HepG2 (cell line): ENCODE results near the gene SF3B6. TPM values are rescaled to one million over a fixed set of nuclear protein-coding genes. Genes with fewer than 3 reads are reported as not detected.

Source experiments
- ADNP ChIP-seq: sonication (generic); formaldehyde crosslinking; IDR thresholded peaks from 2 replicates; pipeline ENCODE4 v1.4.0; 2020; ENCODE audit warnings: missing genetic modification reagents
- CEBPB ChIP-seq: IDR thresholded peaks from 2 replicates; pipeline ENCODE4 v1.6.1; 2011; ENCODE audit warnings: low read depth, low read length, improper control_type of control experiment, borderline replicate concordance
- CHCHD3 ChIP-seq: sonication (generic); formaldehyde crosslinking; IDR thresholded peaks from 2 replicates; pipeline ENCODE4 v1.8.0; 2022; ENCODE audit warnings: mild to moderate bottlenecking, missing genetic modification reagents, moderate library complexity
- DBP ChIP-seq: sonication (generic); formaldehyde crosslinking; IDR thresholded peaks from 2 replicates; pipeline ENCODE4 v1.4.0; 2020; ENCODE audit warnings: missing genetic modification reagents; ENCODE audit errors: not compliant biosample characterization
- FOXK2 ChIP-seq: fragments of 450-650 bp; IDR thresholded peaks from 2 replicates; pipeline ENCODE4 v1.6.1; 2016
- MTERF4 ChIP-seq: sonication (generic); formaldehyde crosslinking; IDR thresholded peaks from 2 replicates; pipeline ENCODE4 v1.8.0; 2023; ENCODE audit warnings: mild to moderate bottlenecking, missing genetic modification reagents
- NR2F1 ChIP-seq, 2 experiments: fragments of 450-650 bp in 1 of 2; formaldehyde crosslinking in 1 of 2; IDR thresholded peaks; 2 replicates each; pipeline versions ENCODE4 v1.5.0 to v1.6.1; 2016 to 2020; ENCODE audit warnings: mild to moderate bottlenecking in 1 of 2, missing compliant biosample characterization in 1 of 2, missing genetic modification reagents in 1 of 2, moderate library complexity in 1 of 2
- PPARG ChIP-seq: conservative IDR thresholded peaks from 2 replicates; pipeline ENCODE4 v1.6.1; 2016; ENCODE audit warnings: missing biosample characterization, missing genetic modification reagents
- SP1 ChIP-seq, 2 experiments: fragments of 450-650 bp in 1 of 2; sonication (generic) in 1 of 2; formaldehyde crosslinking in 1 of 2; IDR thresholded peaks; 2 replicates each; pipeline versions ENCODE4 v1.4.0 to v1.6.1; 2016 to 2020; ENCODE audit warnings: missing genetic modification reagents in 1 of 2
- TAF1 ChIP-seq: sonication (generic); formaldehyde crosslinking; IDR thresholded peaks from 2 replicates; pipeline ENCODE4 v1.4.0; 2020; ENCODE audit warnings: missing genetic modification reagents
- TCF7L2 ChIP-seq: IDR thresholded peaks from 2 replicates; pipeline ENCODE4 v1.6.1; 2011; ENCODE audit warnings: mild to moderate bottlenecking, low read depth, low read length, moderate library complexity
- ZNF232 ChIP-seq: sonication (generic); formaldehyde crosslinking; IDR thresholded peaks from 2 replicates; pipeline ENCODE4 v1.4.0; 2020; ENCODE audit warnings: missing genetic modification reagents, borderline replicate concordance
- ZSCAN20 ChIP-seq: sonication (generic); formaldehyde crosslinking; IDR thresholded peaks from 2 replicates; pipeline ENCODE4 v1.4.0; 2020; ENCODE audit warnings: missing genetic modification reagents, mild to moderate bottlenecking, borderline replicate concordance
- ZSCAN31 ChIP-seq: sonication (generic); formaldehyde crosslinking; IDR thresholded peaks from 2 replicates; pipeline ENCODE4 v1.5.0; 2020; ENCODE audit warnings: low read depth, mild to moderate bottlenecking, missing genetic modification reagents
- polyA plus RNA-seq, 8 experiments: library from polyadenylated mRNA; depleted of rRNA in 3 of 8; stranded (reverse) in 7 of 8; unstranded in 1 of 8; fragments of >200 nt; fragmentation: Illumina TruSeq in 4 of 8; extraction: Trizol in 4 of 8; gene quantifications; 2 replicates each; pipeline versions ENCODE4 v1.2.1 to v1.2.3, GENCODE V29; 2011 to 2016; ENCODE audit warnings: low read depth in 4 of 8, missing spikeins in 1 of 8, mixed read lengths in 1 of 8; ENCODE audit not compliant: insufficient read depth in 1 of 8
- total RNA-seq, 5 experiments: library from RNA; depleted of rRNA; stranded (reverse); fragments of >200 nt; fragmentation: Illumina TruSeq; extraction: Trizol; gene quantifications; 2 replicates each; pipeline ENCODE4 v1.2.3, GENCODE V29; 2016; ENCODE audit warnings: low read depth in 1 of 5
- TF ChIP-seq, protein P1 (sequence below): IDR thresholded peaks from 2 replicates; pipeline ENCODE4 v1.6.1; 2012; ENCODE audit warnings: low read depth, low read length, improper control_type of control experiment
- TF ChIP-seq, protein P2 (sequence below): sonication (generic); formaldehyde crosslinking; IDR thresholded peaks from 2 replicates; pipeline ENCODE4 v1.4.0; 2020; ENCODE audit warnings: missing genetic modification reagents
- TF ChIP-seq, protein P3 (sequence below): sonication (generic); formaldehyde crosslinking; IDR thresholded peaks from 2 replicates; pipeline ENCODE4 v1.5.0; 2020; ENCODE audit warnings: mild to moderate bottlenecking, missing genetic modification reagents
- TF ChIP-seq, protein P4 (sequence below): sonication (generic); formaldehyde crosslinking; IDR thresholded peaks from 2 replicates; pipeline ENCODE4 v1.8.1; 2023; ENCODE audit warnings: mild to moderate bottlenecking, missing genetic modification reagents, borderline replicate concordance
- TF ChIP-seq, protein P5 (sequence below): sonication (generic); formaldehyde crosslinking; IDR thresholded peaks from 2 replicates; pipeline ENCODE4 v1.4.0; 2020; ENCODE audit warnings: mild to moderate bottlenecking, missing genetic modification reagents

Gene SF3B6
- total and polyA plus RNA-seq, 2 of the 13 experiments (the other 11 are each of a cell fraction or from before 2014, with no cell fraction given): 177 to 182 TPM

DNA sequence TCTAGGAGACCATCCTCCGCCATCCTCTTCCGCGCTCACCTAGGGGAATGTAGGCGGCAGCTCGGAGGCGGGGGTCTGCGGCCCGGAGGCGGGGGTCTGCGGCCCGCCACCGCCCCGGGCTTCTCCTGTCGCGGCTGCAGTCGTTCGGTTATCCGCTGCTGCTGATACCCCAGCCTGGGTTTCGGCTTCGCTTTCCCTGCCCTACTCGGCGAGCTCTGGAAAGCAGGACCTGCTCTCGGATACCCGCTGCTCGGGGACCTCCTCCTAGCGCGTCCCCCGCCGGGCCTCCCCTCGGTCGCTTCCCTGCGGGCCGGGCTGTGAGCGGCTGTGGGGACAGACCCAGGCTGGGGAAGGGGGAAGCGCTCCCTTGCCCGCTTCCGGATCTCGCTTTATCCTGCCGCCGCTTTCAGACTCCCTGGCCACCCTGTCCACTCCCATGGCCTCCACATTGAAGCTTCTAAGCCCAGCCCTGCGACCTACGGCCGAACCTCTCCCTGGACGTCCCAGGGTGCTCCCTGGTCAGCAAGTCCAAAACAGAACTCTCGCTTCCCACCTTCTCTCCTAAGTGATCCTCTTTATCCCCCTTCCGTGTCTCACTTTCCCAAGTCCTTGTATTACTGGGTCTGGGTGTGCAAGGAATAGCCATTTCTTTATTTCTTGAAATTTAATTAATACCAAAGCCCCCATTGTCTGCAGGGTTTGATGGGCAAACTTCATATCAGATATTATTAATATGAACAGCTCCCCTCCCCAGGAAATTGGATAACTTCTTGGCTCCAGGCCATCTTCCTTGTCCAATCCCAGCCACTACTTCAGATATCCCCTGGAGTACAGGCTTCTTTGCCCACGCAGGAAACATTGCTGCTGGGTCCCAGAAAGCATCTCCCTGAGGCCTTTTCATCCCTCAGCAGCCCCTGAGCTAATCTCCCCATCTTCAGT lies 25.8 kb downstream of the SF3B6 start (continued):
- no peak for TF ChIP-seq DBP (CRISPR knock-in tag)
- TF ChIP-seq ADNP (CRISPR knock-in tag): no peak
- no peak for TF ChIP-seq TCF7L2
- TF ChIP-seq, protein P1, sequence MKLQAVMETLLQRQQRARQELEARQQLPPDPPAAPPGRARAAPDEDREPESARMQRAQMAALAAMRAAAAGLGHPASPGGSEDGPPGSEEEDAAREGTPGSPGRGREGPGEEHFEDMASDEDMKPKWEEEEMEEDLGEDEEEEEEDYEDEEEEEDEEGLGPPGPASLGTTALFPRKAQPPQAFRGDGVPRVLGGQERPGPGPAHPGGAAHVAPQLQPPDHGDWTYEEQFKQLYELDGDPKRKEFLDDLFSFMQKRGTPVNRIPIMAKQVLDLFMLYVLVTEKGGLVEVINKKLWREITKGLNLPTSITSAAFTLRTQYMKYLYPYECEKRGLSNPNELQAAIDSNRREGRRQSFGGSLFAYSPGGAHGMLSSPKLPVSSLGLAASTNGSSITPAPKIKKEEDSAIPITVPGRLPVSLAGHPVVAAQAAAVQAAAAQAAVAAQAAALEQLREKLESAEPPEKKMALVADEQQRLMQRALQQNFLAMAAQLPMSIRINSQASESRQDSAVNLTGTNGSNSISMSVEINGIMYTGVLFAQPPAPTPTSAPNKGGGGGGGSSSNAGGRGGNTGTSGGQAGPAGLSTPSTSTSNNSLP: no peak
- 0 out of 2 replicates have a peak, but pooled peaks have one; percentile 4 for TF ChIP-seq MTERF4
- TF ChIP-seq PPARG (CRISPR knock-in tag): 0 out of 2 replicates have a peak, but pooled peaks have one; percentile 28
- TF ChIP-seq, protein P2, sequence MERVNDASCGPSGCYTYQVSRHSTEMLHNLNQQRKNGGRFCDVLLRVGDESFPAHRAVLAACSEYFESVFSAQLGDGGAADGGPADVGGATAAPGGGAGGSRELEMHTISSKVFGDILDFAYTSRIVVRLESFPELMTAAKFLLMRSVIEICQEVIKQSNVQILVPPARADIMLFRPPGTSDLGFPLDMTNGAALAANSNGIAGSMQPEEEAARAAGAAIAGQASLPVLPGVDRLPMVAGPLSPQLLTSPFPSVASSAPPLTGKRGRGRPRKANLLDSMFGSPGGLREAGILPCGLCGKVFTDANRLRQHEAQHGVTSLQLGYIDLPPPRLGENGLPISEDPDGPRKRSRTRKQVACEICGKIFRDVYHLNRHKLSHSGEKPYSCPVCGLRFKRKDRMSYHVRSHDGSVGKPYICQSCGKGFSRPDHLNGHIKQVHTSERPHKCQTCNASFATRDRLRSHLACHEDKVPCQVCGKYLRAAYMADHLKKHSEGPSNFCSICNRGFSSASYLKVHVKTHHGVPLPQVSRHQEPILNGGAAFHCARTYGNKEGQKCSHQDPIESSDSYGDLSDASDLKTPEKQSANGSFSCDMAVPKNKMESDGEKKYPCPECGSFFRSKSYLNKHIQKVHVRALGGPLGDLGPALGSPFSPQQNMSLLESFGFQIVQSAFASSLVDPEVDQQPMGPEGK (CRISPR knock-in tag): 0 out of 2 replicates have a peak, but pooled peaks have one; percentile 35
- TF ChIP-seq NR2F1 (CRISPR knock-in tag; IDR thresholded peaks at IDR 0.05): no peak
- peak; percentile 25; the same call in 1 of the 2 replicates for TF ChIP-seq ZSCAN31 (CRISPR knock-in tag)
- no peak for TF ChIP-seq FOXK2
- TF ChIP-seq TAF1 (CRISPR knock-in tag): peak; percentile 34; the same call in 1 of the 2 replicates
- no peak for TF ChIP-seq CEBPB
- TF ChIP-seq, protein P3, sequence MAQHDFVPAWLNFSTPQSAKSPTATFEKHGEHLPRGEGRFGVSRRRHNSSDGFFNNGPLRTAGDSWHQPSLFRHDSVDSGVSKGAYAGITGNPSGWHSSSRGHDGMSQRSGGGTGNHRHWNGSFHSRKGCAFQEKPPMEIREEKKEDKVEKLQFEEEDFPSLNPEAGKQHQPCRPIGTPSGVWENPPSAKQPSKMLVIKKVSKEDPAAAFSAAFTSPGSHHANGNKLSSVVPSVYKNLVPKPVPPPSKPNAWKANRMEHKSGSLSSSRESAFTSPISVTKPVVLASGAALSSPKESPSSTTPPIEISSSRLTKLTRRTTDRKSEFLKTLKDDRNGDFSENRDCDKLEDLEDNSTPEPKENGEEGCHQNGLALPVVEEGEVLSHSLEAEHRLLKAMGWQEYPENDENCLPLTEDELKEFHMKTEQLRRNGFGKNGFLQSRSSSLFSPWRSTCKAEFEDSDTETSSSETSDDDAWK (CRISPR knock-in tag): no peak
- TF ChIP-seq, protein P4, sequence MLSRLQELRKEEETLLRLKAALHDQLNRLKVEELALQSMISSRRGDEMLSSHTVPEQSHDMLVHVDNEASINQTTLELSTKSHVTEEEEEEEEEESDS (CRISPR knock-in tag): no peak
- no peak for TF ChIP-seq SP1 (IDR thresholded peaks at IDR 0.05)
- no peak for TF ChIP-seq SP1 (CRISPR knock-in tag; IDR thresholded peaks at IDR 0.05)
- TF ChIP-seq CHCHD3 (CRISPR knock-in tag): no peak
- no peak for TF ChIP-seq ZNF232
- no peak for TF ChIP-seq ZSCAN20 (CRISPR knock-in tag)
- TF ChIP-seq, protein P5, sequence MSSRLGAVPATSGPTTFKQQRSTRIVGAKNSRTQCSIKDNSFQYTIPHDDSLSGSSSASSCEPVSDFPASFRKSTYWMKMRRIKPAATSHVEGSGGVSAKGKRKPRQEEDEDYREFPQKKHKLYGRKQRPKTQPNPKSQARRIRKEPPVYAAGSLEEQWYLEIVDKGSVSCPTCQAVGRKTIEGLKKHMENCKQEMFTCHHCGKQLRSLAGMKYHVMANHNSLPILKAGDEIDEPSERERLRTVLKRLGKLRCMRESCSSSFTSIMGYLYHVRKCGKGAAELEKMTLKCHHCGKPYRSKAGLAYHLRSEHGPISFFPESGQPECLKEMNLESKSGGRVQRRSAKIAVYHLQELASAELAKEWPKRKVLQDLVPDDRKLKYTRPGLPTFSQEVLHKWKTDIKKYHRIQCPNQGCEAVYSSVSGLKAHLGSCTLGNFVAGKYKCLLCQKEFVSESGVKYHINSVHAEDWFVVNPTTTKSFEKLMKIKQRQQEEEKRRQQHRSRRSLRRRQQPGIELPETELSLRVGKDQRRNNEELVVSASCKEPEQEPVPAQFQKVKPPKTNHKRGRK (CRISPR knock-in tag): no peak
